HG03469 (cell line): ENCODE measurements around the gene APLP2.
A peak's percentile ranks its signal among the peaks of the same experiment; 100 is the strongest.
"Not testable (repeated sequence)": the region's sequence is repeated elsewhere in the genome, so short reads cannot be mapped to it uniquely, and the experiment has no call there.

Experiments used
- ATAC-seq: cut with Tn5 transposase; IDR thresholded peaks from one replicate; pipeline ENCODE4 v1.9.1; 2021; ENCODE audit warnings: mild to moderate bottlenecking, moderate library complexity, moderate number of reproducible peaks; ENCODE audit not compliant: unreplicated experiment

Gene APLP2

GRCh38 chr11:130069659-130070108 is at the start of gene APLP2:
Gene APLP2, plus strand, starts transcription at chr11:130069894. Its CDS starts 84 bp downstream, at chr11:130069978.
- peak; percentile 86 for ATAC-seq

DNA sequence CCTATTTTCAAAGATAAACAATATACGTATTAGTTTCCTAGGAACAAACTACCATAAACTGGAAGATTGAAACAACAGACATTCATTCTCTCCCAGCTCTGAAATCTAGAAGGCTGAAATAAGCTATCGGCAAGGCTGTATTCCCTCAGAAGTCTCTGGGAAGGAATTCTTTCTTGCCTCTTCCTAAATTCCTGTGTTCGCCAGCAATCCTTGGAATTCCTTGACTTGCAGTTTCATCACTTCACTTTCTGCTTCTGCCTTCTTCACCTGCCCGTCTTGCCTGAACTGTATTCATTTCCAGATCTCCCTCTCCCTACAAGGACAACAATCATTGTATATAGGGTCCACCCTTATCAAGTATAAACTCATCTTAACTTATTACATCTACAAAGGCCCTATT is 49.4 kb upstream of the APLP2 start:
- ATAC-seq: no peak

- ATAC-seq: not testable (repeated sequence)
These were observed 48.1 kb upstream of the APLP2 start for GRCh38 chr11:130021606-130022005.

DNA sequence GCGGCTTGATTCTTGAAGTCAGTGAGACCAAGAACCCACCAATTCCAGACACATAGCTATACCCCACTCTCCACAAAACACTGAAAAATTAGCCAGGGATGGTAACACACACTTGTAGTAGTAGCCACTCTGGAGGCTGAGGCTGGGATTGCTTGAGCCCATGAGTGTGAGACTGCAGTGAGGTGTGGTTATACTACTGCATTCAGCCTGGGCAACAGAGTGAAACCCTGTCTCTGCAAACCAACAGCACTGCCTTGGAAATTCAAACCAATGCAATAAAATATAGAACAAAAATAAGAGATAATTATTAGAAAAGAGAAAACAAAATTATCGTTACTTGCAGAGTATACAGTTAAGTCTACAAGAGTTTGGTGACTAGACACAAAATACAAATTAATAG is 46.9 kb upstream of the APLP2 start:
- peak; percentile 13 for ATAC-seq

DNA sequence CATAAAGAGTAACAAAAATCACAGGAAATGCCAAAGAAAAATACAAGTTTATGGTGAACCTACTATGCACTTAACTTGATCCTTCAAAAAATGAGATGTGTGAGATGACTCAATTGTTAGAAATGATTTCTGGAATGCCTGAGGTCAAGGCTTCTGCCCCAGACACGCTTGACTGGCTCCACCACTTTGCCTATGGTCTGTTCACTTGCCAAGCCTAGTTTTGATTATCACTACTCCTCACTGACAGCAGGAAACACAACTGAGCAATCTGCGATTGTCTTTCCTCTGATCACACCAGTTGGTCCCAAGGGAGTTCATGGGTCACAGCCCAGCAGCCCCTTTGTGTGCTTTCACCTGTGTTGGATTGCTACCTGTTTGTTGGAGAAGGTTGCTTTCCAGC is 46.5 kb upstream of the APLP2 start:
- ATAC-seq: peak; percentile 99

DNA sequence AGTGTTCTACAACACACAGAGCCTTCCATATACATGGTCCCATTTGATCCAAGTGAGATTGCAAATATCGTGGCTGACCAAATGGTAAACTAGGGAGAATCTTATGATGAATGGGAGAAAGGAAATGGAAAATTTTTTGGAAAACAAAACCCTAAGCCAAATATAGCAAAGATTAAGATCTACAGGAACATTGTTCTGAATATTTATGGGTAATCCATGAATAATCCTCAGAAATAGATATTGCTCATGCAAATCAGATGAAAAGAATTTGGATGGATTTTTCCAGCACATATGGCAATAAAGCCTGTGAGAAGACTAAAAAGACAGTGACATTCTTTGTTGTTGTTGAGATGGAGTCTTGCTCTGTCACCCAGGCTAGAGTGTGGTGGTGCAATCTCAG is 45.3 kb upstream of the APLP2 start:
- ATAC-seq: no peak

DNA sequence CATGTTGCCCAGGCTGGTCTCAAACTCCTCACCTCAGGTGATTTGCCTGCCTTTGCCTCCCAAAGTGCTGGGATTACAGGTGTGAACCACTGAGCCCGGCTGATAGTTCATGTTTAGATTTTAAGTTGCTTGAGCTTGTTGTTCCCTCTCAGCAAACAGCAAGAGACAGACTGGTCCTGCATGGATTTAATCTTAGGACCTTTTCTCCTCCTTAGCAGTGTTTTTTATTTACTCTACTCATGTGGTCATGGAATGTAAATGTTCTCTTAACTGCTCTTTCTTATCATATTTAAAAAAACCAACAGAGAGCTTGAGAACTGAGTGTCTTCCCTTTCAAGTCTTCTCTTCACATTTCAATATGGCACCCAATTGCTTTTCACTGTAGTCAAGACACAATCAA is 44.3 kb upstream of the APLP2 start:
- no peak for ATAC-seq

DNA sequence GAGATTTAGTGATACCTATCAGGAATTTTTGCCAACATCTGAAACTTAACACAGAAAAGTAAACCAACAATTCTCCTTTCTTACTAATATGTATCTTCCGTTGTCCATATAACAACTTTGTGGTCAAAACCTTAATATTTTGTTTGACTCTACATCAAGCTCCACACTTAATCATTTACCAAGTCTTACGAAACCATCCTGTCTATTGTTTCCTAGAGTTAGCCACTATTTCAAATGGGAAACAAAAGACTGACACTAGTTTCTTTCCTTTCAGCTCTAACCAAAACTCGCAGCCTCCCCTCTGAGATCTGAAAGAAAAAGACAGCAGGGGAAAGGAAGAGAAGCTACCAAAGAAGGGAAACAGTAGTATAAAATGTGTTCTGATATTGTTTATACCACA is 40.6 kb upstream of the APLP2 start:
- ATAC-seq: no peak

- ATAC-seq: no peak
These were observed 38.6 kb upstream of the APLP2 start for GRCh38 chr11:130031056-130031455.

DNA sequence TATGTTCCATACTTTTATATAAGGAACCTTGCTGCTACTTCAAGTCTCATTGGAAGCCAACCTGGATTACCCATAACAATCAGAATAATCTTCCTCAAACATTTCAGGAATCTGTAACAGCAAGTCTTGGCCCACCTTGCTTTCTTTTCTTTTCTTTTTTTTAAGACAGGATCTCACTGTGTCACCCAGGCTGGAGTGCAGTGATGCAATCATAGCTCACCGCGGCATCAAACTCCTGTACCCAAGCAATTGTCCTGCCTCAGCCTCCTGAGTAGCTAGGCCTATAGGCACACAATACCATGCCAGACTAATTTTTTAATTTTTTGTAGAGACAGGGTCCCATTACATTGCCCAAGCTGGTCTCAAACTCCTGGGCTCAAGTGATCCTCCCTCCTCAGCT is 37.7 kb upstream of the APLP2 start:
- ATAC-seq: no peak

GRCh38 chr11:130032931-130033330 is 36.8 kb upstream of the APLP2 start:
- ATAC-seq: no peak

GRCh38 chr11:130034236-130034635 is 35.5 kb upstream of the APLP2 start:
- ATAC-seq: no peak

DNA sequence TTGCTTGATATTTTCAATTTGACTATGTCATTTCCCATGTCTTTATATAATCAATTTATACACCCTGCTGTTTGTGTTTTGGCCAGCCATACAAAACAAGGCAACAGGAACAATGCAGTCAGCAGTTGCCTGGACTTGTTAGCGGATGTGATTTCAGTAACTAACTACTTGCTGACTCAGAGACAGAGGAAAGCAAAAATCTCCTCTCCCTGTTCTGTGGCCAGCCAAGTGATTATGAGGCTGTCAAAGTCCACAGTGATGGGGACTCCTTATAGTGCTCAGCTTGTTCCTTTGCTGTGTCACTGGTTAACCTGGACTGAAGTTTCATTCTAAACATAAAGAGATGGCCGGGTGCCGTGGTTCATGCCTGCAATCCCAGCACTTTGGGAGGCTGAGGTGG is 32.6 kb upstream of the APLP2 start:
- ATAC-seq: no peak

DNA sequence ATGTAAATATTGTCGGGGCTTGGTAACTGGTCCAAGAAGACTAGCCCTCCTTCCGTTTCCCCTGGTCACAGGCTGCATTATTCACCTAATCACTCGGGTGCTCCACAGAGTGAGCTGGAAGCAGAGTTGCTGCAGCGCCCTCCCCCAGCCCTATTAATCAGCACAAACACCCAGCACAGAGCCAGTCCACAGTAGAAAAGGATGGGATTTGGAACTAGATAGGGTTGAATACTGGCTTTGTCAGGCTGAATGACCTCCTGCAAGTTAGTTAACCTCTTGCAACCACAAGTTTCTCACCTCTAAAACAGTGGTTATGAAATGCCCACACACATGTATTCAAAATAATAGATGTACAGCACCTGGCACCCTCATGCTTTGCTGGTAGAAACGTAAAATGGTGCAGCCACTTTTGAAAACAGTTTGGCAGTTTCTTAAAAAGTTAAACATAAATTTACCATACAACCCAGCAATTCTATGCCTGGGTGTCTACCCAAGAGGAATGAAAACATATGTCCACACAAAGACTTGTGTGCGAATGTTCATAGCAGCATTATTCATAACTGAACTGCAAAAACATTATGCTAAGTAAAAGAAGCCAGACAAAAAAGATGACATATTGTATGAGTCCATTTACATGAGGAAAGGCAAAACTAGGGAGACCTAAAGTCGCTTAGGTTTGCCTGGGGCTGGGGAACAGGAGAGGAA is 31.7 kb upstream of the APLP2 start:
- no peak for ATAC-seq

DNA sequence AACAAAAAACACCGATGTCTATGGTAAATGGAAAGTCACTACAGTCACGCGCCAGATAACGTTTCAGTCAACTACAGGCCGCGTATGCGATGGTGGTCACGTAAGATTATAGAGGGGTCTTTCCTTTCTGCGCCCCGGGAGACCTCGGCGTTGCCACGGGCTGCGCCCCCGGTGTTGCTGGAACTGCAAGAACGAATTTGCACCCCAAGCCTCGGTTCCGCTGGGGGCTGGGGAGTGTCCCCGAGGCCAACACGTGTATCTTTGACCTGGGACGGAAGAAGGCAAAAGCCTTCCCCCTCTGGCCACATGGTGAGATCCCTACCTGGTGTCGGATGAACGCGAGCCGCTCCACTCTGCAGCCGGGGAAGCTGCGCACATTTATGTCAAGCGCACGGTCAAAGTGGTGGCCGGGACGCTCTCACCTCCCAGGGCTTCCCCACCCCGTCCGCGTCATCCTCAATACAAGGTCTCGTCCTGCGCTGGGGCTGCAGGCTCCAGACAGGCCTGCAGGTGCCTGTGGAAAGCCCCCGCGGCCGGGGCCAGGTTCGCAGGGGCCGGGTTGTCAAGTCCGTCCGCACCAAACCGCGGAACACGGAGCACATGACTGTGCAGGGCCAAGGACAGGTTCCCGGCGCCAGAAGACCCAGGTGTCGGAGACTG is 29.3 kb upstream of the APLP2 start:
- no peak for ATAC-seq

- ATAC-seq: no peak
These were observed 27.6 kb upstream of the APLP2 start for GRCh38 chr11:130042093-130042591.

DNA sequence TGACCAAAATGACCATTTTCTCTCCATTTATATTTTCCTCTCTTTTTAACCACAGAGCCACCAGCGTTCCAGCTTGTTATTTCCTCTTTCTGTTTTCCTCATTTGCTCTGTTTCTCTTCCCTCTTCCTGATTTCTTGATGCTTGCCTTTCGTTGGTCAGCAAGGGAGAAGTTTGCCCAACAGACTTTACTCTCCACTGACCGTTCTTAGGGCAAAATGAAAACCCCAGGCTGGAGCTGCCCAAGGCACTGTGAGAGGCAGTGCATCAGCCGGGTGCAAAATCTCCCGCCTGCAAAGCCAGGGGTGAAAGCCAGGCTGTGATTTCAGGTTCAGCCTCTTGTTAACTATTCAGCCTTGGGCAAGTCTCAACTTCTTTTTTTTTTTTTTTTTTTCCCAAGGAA is 26.1 kb upstream of the APLP2 start:
- ATAC-seq: no peak

- ATAC-seq: no peak
These were observed 22.6 kb upstream of the APLP2 start for GRCh38 chr11:130047141-130047540.

- no peak for ATAC-seq
These were observed 20.3 kb upstream of the APLP2 start for GRCh38 chr11:130049328-130049771.

GRCh38 chr11:130050257-130050656 is 19.4 kb upstream of the APLP2 start:
- no peak for ATAC-seq

- no peak for ATAC-seq
These were observed 18.6 kb upstream of the APLP2 start for GRCh38 chr11:130051082-130051481.

DNA sequence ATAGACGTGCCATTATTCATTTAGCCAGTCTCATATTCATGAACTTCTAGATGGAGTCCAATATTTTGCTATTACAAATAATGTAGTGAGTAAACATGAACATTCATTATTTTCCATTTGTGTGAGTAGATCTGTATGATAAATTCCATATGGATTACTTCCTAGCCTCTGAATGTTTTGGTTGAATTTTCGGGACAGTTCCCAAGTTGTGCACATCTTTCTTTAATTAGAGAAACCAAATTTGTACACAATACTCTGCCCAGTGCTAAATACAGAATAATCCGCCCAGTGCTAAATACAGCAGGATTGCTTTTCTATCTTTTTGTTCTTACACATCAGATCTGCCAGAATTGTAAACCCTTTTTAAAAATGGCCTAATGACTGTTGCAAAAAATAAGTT is 17.1 kb upstream of the APLP2 start:
- ATAC-seq: no peak
